GM10266 (cell line): ENCODE data around the gene IFNL1.
"Not testable (repeated sequence)": the region's sequence is repeated elsewhere in the genome, so short reads cannot be mapped to it uniquely, and the experiment has no call there.

Source experiments
- DNase-seq: peaks from one replicate; pipeline ENCODE4 v3.0.0; 2012; ENCODE audit errors: extremely low spot score
- TF ChIP-seq, protein P1 (sequence below): IDR thresholded peaks from 2 replicates; pipeline ENCODE4 v1.5.1; 2012; ENCODE audit warnings: mild to moderate bottlenecking, low read depth; ENCODE audit not compliant: control insufficient read depth, insufficient read depth; ENCODE audit errors: missing control alignments

IFNL1 gene

DNA sequence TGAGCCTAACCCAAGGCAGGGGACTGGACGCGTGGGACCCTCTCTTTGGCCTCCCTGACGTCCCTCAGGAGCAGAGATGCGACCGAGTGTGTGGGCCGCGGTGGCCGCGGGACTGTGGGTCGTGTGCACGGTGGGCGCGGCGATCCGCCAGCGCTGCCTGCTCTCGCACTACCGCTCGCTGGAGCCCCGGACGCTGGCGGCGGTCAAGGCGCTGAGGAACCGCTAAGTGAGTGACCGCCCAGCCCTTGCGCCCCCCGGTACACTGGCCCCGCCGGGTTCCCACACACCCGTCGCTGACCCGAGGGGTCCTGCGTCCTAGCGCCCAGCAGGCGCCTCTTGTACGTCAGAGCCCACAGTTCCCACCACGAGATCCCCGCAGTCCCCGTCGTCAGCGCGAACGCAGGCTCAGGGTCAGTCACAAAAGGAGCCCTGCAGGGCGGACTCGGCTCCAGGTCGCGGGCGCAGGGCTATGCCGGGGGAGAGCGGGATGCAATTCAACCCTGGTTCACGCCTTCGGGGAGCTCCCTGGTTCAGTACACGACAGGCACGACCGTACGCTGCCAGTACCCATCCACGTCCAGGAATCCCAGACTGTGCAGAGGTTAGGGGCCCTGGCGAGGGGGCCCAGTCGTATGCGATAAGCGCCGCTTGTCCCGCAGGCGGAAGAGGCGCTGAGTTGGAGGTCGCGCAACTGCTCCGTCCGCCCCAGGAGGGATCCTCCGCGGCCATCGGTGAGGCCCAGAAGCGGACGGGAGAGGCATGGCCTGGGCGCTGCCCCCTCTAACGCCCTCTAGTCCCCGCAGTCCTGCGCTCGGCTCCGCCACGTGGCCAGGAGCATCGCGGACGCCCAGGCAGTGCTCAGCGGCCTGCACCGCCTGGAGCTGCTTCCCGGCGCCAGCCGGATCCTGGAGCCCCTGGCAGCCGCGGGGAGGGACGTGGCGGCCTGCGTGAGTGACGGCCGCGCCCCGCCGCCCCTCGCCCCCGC, 31.6 kb upstream of the IFNL1 start:
- no peak for DNase-seq
- TF ChIP-seq, protein P1, sequence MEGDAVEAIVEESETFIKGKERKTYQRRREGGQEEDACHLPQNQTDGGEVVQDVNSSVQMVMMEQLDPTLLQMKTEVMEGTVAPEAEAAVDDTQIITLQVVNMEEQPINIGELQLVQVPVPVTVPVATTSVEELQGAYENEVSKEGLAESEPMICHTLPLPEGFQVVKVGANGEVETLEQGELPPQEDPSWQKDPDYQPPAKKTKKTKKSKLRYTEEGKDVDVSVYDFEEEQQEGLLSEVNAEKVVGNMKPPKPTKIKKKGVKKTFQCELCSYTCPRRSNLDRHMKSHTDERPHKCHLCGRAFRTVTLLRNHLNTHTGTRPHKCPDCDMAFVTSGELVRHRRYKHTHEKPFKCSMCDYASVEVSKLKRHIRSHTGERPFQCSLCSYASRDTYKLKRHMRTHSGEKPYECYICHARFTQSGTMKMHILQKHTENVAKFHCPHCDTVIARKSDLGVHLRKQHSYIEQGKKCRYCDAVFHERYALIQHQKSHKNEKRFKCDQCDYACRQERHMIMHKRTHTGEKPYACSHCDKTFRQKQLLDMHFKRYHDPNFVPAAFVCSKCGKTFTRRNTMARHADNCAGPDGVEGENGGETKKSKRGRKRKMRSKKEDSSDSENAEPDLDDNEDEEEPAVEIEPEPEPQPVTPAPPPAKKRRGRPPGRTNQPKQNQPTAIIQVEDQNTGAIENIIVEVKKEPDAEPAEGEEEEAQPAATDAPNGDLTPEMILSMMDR = no peak

DNA sequence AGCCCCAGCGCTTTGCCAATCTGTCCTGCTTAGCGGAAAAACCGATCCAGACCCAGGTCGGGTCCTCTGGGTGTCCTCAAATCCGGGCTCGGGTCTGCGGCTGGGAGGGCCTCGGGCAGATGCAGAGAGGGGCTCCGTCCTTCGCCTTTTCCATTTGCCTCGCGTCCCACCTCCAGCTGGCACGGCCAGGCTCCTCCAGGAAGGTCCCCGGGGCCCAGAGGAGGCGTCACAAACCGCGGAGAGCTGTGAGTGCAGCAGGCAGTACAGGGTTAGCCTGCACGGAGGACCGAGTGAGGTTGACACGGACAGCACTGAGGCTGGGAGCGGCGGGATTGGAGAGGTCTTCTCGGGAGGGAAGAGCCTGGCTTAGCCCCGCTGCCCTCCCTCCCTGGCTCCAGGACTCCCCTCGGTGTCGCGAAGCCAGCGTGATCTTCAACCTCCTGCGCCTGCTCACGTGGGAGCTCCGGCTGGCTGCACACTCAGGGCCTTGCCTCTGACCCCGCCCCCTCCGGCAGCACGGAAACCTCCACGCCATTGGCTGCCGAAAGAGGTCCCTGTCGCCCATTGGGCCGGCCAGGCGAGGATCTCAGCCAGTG, 30.8 kb upstream of the IFNL1 start:
- no peak for DNase-seq
- TF ChIP-seq, protein P1 = no peak

DNA sequence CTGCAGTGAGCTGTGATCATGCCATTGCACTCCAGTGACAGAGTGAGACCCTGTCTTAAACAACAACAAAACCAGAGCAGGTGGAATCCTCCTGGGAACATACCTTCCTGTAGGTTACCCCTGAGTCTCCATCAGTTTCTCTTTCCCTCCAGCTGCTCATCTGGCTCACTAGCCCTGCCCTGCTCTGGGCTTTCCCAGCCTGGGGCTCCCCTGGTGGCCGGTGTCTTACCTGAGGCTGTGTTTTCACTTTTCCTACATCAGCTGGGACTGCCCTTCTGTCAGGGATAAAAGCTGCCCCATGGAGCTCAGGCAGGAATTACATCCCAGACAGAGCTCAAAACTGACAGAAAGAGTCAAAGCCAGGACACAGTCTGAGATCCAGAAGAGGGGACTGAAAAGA, 28.1 kb upstream of the IFNL1 start, which contains the start of gene IFNL2:
Gene IFNL2, plus strand, starts transcription at position 312 of the 400 bp plus-strand sequence. CDS start 173 bp downstream, outside the sequence.
- DNase-seq = not testable (repeated sequence)

DNA sequence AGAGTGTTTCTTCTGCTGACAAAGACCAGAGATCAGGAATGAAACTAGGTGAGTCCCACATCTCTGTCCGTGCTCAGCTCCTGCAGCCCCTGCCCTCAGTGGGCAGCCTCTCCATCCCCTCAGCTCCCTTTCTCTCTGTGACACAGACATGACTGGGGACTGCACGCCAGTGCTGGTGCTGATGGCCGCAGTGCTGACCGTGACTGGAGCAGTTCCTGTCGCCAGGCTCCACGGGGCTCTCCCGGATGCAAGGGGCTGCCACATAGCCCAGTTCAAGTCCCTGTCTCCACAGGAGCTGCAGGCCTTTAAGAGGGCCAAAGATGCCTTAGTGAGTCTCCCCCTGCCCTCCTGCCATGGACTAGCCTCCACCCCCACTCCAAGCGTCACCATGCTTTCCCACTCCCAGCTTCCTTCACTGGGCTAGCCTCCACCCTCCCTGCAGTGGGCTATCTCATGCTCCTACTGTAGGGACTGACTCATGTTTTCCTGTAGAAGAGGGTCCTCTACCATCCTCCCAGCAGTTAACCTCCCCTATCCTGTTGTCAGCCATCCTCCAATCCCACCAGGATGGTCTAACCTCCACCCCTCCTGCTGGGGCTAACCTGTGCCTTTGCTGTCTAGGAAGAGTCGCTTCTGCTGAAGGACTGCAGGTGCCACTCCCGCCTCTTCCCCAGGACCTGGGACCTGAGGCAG, 27.5 kb upstream of the IFNL1 start:
- DNase-seq = not testable (repeated sequence)

DNA sequence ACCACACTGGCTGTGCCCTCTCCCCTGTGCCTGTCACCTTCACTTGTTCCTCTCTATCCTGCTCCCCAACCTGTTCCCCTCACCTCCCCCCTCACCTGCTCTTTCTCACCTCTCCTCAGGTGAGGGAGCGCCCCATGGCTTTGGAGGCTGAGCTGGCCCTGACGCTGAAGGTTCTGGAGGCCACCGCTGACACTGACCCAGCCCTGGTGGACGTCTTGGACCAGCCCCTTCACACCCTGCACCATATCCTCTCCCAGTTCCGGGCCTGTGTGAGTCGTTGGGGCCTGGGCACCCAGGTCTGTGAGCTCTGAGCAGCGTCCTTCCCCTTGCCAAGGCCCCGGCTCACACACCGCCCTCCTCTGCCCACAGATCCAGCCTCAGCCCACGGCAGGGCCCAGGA, 26.8 kb upstream of the IFNL1 start:
- not testable (repeated sequence) for DNase-seq

DNA sequence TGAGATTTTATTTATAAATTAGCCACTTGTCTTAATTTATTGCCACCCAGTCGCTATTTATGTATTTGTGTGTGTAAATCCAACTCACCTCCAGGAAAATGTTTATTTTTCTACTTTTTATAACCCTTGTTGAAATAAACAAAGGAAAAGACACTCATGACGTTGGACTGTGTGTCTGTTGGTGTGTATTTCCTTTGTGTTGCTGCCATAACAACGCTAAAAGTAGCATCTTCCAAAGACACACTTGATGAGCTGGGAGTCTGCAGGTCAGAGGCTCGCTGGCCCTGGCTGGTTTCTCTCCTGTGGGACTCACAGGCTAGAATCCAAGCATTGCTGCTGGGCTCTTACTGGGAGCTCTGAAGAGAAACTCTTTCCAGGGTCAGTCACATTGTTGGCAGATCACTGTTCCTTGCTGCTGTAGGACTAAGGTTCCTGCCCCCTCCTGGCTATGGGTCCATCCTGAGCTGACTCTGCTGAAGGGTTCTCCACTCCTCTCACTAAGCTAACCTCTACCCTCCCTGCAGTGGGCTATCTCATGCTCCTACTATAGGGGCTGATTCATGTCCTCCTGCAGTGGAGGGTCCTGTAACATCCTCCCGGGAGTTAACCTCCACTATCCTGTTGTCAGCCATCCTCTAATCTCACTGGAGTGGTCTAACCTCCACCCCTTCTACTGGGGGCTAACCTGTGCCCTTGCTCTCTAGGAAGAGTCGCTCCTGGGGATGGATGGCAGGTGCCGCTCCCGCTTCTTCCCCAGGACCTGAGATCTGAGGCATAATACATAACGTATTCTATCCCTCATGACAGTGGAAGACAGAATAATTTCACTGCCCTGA, 26.0 kb upstream of the IFNL1 start:
- no peak for DNase-seq
- TF ChIP-seq, protein P1 = no peak

DNA sequence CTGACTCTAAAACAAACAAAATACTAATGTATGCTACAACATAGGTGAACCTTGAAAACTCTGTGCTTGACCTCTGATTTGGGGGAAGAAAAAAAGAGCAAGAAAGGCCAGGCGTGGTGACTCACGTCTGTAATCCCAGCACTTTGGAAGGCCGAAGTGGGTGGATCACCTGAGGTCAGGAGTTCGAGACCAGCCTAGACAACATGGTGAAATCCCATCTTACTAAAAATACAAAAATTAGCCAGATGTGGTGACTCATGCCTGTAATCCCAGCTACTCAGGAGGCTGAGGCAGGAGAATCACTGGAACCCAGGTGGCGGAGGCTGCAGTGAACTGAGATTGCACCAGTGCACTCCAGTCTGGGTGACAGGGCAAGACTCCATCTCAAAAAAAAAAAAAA, 22.3 kb upstream of the IFNL1 start:
- DNase-seq = not testable (repeated sequence)

DNA sequence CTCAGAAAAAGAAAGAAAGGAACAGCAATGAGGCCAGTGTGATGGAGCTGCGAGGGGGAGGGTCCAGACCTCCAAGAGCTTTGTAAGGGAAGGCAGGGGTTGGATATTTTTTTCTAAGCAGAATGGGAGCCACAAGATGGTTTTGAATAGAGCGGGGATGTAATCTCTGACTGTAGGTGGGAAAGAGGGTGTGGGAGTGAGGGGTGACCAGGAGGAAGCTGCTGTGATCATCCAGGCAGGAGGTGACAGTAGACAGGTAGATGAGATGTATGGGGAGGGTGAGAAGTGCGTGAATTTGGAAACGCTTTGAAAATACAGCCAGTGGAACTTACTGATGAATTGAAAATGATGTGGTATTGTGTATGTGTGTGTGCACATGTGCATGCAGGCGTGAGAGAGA, 20.6 kb upstream of the IFNL1 start:
- TF ChIP-seq, protein P1 = no peak
- no peak for DNase-seq
